ENCODE measurements around the gene TEX2.

The TEX2 gene

DNA sequence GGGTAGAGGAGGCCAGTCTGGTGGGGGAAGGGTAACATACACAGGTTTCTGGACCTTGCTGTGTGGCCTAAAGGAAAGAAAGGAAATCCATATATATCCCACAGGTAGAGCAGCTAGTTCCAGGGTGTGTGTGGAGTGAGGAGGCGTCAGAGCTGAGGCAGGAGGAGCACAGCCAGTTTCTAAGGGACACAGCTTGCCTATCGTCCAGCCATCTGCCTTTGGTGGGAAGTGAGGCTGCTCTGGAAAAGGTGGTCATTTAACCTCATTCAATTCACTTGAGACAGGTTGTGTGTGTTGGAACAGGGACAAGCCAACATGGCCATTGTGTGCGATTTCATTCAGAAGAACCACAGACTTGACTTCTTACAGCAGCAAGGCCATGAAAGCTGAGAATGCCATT lies 96.2 kb downstream of the TEX2 start:
- DNase-seq (ENCODE audit: low read depth): no peak
- TF ChIP-seq CTCF (IDR thresholded peaks at IDR 0.05; ENCODE audit: insufficient read depth, low read depth, low read length, missing control alignments): no peak
- no peak overlapping the region for H3K4me3 ChIP-seq (ENCODE audit: low read depth, low read length)

- no peak overlapping the region for H3K4me3 ChIP-seq (ENCODE audit: low read depth, low read length)
- TF ChIP-seq CTCF (IDR thresholded peaks at IDR 0.05; ENCODE audit: insufficient read depth, low read depth, low read length, missing control alignments): no peak
- DNase-seq (ENCODE audit: low read depth): no peak
Measured at GRCh38 chr17:64165347-64165746, 97.7 kb downstream of the TEX2 start.

DNA sequence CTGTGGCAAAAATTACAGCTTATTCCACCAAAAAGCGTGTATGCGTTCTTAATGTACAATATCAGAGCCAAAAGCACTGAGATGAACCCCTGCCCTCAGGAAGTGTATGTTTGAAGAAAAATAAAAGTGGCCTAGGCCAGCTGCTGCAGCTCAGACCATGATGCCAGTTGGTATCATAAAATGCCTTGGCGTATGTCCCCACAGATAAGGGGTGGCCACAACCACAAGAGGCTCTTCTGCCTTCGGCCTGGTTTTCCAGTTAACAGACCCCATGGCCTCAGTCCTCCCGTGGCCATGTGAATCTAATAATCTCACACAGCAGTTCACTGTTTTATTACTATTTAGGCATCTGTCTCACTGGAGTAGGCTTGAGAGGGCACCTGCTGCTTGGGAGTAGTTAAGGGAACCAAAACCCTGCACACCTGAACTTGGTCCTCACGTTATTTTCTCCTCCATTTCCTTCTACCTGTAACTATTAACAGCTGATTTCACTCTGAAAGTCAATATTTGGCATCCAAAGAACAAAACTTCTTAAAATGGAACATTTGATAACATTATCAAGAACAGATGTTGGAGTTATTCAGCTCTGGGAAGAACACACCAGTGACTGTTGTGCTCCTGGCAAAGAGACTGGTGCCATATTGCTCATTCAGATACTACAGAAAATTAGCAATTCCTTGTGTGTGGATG lies 98.3 kb downstream of the TEX2 start:
- TF ChIP-seq CTCF (IDR thresholded peaks at IDR 0.05; ENCODE audit: insufficient read depth, low read depth, low read length, missing control alignments): no peak
- no peak for DNase-seq (ENCODE audit: low read depth)
- H3K4me3 ChIP-seq (ENCODE audit: low read depth, low read length): no peak overlapping the region

- no peak for TF ChIP-seq CTCF (IDR thresholded peaks at IDR 0.05; ENCODE audit: insufficient read depth, low read depth, low read length, missing control alignments)
- no peak for DNase-seq (ENCODE audit: low read depth)
- H3K4me3 ChIP-seq (ENCODE audit: low read depth, low read length): no peak overlapping the region
Measured at GRCh38 chr17:64163468-64163867, 99.6 kb downstream of the TEX2 start.

DNA sequence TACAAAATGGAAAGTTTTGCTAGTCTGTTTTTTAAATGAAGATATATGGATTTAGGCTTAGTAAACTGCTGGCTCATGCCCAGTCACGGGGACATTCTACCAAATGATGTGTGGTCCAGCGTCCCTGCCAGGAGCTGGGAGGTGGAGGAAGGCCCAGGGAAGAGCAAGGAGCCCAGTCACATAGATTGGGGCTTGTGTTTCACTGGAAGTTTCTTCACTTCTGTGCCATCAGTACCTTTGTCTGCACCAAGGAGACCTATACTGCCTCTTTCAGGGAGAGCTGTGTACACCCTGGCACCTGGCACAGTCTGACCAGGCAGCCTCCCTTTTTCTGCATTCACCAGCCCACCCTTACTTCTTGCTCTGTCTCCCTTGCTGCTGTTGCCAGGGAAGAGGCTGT lies 100.5 kb downstream of the TEX2 start:
- no peak for DNase-seq (ENCODE audit: low read depth)
- no peak overlapping the region for H3K4me3 ChIP-seq (ENCODE audit: low read depth, low read length)
- TF ChIP-seq CTCF (IDR thresholded peaks at IDR 0.05; ENCODE audit: insufficient read depth, low read depth, low read length, missing control alignments): no peak

DNA sequence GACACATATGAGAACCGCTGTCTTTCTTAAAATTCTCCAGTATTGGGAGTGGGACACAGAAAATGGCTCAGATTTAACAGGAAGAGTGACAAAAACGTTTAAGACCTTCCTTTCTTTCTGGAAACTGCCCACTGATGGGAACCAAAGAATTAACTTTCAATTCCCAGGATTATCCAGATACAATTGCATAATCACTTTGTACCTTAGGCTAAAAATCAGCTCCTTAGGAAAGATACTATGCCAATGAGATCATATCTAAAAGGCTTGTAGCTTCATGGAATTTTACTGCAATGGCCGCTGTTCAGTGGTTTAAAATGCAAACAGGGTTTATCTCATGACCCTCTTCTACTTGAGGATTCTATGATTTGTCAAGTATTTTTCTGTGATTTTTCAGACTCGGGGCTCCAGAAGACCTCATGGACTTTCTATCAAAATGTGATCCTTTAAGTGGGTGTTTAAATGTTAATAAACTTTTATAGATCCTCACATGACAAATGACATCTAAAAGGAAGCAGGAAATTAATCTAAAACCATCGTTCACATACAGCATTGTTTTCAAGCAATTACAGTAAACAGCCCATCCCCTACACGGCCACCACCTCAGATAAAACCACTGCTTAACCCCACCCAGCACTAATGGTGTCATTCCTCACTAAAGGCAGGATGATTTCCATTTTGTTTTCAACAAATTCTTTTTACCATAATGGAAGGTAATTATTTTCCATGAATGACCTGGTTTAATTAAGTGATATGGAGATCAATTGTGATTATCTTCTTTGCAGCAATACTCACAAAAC lies 101.5 kb downstream of the TEX2 start:
- no peak for DNase-seq (ENCODE audit: low read depth)
- TF ChIP-seq CTCF (IDR thresholded peaks at IDR 0.05; ENCODE audit: insufficient read depth, low read depth, low read length, missing control alignments): no peak
- no peak overlapping the region for H3K4me3 ChIP-seq (ENCODE audit: low read depth, low read length)

Data from GM12865 (cell line).